Esophagus muscularis mucosa (tissue), 4 donors: ENCODE results near the gene RBM34.

Experiments
- EP300 ChIP-seq: sonication (generic); formaldehyde crosslinking; IDR thresholded peaks from one replicate; pipeline ENCODE4 v1.6.1; 2017; ENCODE audit warnings: antibody characterized with exemption
- POLR2A ChIP-seq: fragments of 450-650 bp; IDR thresholded peaks from one replicate; pipeline ENCODE4 v1.6.1; 2017; ENCODE audit warnings: antibody characterized with exemption, moderate library complexity, mild to moderate bottlenecking, low read depth
- POLR2AphosphoS5 ChIP-seq, 2 donors: sonication (generic); formaldehyde crosslinking; IDR thresholded peaks; one replicate each; pipeline ENCODE4 v1.6.1; 2017; ENCODE audit warnings: antibody characterized with exemption in 2 of 2
- TF ChIP-seq, protein P1 (sequence below), 3 experiments: fragments of 200-600 bp in 2 of 3; fragments of 450-650 bp in 1 of 3; sonication (generic) in 2 of 3; IDR thresholded peaks; one replicate each; pipeline ENCODE4 v1.5.1; 2017 to 2019; ENCODE audit warnings: antibody characterized with exemption in 3 of 3, mild to moderate bottlenecking in 2 of 3, moderate library complexity in 1 of 3

DNA sequence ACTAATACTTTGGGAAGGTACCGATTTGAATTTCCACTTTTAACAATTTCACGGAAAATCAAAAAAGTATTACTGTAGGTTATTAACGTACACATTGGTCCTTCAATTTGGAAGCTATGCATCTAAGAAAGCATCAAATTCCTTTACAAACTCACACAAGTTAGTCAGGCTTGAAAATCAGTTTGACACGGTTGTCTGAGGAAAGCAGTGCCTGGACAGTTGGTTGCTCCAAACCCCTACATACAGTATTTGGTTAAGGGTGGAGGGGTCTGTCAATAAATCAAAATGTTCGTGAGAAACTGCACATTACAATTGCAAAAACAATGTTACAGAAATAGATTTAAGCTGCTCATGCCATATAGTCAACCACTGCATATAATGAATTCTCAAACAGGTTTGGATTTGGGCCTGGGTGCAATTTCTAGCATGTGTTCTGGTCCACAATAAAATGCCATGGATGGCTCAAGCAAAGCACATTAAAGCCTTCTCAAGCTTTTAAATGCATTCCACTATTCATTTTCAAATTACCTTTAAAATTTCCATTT, 19.9 kb upstream of the RBM34 start:
- TF ChIP-seq POLR2A (no peak), POLR2AphosphoS5 (IDR thresholded peaks at IDR 0.05) (no peak), EP300 (no peak)
- TF ChIP-seq, protein P1, sequence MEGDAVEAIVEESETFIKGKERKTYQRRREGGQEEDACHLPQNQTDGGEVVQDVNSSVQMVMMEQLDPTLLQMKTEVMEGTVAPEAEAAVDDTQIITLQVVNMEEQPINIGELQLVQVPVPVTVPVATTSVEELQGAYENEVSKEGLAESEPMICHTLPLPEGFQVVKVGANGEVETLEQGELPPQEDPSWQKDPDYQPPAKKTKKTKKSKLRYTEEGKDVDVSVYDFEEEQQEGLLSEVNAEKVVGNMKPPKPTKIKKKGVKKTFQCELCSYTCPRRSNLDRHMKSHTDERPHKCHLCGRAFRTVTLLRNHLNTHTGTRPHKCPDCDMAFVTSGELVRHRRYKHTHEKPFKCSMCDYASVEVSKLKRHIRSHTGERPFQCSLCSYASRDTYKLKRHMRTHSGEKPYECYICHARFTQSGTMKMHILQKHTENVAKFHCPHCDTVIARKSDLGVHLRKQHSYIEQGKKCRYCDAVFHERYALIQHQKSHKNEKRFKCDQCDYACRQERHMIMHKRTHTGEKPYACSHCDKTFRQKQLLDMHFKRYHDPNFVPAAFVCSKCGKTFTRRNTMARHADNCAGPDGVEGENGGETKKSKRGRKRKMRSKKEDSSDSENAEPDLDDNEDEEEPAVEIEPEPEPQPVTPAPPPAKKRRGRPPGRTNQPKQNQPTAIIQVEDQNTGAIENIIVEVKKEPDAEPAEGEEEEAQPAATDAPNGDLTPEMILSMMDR (IDR thresholded peaks at IDR 0.05), result no peak
